Measurements from ENCODE around the gene SFXN5.

Gene SFXN5

DNA sequence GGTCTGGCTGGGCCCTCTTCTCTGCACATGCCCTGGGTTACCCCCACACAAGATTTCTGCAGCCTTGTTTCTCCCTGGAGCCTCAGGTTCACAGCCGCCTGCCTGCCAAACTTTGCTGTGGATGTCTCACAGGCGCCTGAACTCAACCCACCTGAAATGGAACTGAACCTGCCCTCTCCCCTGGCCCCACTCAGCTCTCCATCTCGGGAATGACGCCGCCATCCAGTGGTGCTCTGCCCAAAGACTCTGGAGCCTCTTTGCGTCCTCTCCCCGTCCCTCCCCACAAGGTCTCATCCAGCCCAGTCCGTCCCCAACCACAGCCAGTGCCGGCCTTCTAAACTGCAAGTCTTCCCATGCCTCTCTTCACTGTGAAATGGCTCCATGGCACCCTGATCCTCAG is 125.0 kb downstream of the SFXN5 start:
- in situ Hi-C loops (cut with HindIII; ENCODE audit: low sequenced_read_pairs): no loop called here

DNA sequence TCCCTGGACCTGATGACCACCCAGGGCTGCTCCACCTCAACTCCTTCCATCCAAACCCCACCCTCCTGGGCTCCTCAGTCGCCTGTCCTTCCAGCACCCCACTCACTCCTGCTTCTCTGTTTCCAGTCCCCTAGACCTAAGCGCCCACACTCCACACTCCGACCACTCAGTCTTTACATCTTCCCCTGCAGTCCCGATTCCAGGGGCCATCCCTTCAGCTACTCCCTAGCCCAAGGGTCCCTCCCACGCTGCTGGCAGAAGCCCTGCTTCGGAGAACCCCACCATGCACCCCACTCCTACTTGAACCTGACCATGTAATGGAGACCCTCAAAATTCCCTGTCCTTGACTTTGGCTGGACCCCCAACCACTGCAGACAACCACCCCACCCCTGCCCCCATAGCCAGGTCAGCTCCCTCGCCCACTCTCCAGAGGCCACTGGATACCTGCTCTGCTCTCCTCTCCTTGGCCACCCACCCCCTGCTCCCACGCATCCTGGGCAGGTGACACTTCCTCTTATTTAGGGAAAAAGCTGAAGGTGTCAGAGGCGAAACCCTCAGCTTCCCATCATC is 126.0 kb downstream of the SFXN5 start:
- in situ Hi-C loops (cut with HindIII; ENCODE audit: low sequenced_read_pairs): no loop called here

DNA sequence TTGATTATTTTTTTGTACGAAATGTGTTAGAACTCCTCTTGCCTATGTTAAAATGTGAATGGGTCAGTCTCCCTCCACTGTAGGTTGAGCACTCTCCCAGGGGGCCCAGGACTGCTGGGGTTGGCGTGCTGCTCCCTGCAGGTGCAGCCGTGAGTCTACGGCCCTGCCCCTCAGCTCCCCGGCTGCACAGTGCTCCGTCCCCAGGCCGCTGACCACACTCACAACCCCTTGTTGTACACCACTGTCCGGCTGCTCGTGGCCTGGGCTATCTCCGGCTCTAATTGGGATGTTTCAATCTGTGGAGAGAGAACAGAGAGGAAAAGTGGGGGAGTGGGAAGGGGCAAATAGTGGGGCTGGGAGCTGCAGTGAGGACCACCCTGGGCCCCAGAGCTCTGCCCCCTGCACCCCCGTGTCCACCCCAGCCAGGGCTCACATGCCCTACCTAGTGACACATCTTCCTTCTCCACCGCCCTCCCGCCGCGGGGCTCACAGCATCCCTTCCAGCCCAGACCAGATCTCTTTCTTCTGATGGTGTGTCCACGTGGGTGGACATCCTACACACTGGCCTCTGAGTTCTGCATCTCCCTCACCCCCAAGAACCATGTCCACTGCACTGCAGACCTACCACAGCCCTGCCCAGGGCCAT is 126.6 kb downstream of the SFXN5 start:
- in situ Hi-C loops (cut with HindIII; ENCODE audit: low sequenced_read_pairs): no loop called here

- in situ Hi-C loops (cut with HindIII; ENCODE audit: low sequenced_read_pairs): no loop called here
Observed at GRCh38 chr2:72943540-72944395, 127.7 kb downstream of the SFXN5 start.

DNA sequence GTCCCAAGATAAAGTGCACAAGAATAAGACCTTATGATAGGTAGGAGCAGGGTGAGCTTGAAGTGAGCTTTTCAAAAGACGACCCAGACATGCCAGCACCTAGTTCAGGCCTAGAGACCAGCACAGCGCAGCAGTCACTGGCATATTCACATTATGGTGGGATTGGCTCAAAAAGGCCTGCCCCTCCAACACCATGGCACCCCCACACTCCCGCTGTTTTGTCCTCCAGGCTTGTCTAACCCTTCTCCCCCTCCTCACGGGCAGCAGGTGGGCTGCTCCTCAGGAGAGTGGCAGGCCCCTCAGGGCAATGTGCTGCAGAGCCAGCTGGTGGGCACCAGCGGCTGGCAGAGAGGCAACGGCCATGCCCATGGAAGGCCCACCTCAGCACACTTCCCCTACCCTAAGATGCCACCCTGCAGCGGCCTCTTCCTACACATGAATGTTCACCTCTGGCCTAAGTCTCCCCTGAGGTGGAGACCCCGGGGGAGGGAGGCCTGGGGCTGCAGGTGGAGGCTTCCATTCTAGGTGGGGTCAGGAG is 128.6 kb downstream of the SFXN5 start:
- in situ Hi-C loops (cut with HindIII; ENCODE audit: low sequenced_read_pairs): no loop called here

DNA sequence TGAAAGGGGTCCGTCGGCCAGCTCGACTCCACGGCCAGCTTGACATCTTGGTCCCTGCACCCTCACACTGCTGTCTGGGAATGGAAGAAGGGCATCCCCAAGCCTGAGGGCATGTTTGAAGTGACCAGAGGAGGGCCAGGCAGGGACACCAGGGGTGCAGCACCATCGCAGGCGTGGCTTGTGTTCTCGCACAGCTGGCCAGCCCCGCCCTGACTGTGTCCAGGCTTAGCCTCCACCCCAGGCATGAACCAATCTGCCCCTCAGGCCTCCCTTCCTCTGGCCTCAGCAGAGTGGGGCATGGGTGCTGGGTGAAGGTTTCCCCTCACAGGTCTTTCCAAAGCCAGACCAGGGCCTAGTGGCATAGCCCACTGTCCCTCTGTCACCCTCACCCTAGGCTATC is 129.2 kb downstream of the SFXN5 start:
- in situ Hi-C loops (cut with HindIII; ENCODE audit: low sequenced_read_pairs): no loop called here

DNA sequence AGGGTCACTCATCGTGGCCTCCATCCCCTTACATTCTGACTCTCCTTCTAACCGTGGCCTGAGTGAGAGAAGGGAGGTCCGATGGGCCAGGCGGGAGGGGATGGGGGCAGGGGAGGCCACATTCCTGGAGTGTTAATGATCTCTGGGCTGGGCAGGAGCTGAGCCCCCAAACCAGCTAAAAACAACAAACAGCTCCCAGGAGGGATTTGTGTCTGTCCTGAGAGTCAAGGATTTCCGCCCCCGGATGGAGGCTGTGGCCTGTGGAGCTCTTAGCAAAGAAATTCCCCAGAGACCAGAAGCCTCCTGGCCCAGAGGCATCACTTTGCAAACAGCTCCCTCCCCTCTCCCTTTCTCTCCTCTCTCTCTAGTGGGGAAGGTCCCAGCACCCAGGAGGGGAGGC is 130.7 kb downstream of the SFXN5 start:
- in situ Hi-C loops (cut with HindIII; ENCODE audit: low sequenced_read_pairs): no loop called here

- in situ Hi-C loops (cut with HindIII; ENCODE audit: low sequenced_read_pairs): no loop called here
Observed at GRCh38 chr2:72940361-72940760, 131.2 kb downstream of the SFXN5 start.

DNA sequence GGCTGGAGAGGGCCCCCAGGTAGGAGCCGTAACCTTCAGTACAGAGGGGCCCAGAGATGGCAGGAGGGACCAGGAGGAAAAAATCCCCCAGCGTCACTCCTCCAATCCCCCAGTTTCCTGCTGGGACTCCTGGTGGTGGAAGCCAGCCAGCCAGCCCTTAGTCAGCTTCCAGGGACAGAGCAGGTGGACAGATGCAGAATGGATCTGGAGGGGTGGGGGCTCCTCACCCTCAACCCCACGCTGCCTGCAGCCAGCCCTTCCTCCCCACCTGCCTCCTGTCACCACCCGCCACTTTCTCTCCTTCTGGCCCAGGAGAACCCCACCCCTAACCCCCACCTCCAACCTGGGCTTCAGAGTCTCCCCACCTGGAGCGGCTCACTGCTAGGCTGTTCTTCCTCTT is 133.1 kb downstream of the SFXN5 start:
- in situ Hi-C loops (cut with HindIII; ENCODE audit: low sequenced_read_pairs): no loop called here

DNA sequence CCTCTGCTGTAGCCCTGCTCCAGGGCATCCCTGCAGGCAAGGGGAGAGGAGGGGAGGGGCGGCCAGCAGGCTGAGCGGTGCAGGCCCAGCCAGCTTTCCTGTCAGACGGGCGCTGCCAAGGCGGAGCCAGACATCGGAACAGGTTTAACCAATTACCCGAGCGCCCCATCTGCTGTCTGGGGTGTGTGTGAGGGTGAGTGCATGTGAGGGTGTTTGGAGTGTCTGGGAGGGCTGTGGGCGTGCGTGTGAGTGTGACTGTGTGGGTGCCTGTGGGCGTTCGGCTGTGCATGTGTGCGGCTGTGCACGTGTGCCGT is 134.2 kb downstream of the SFXN5 start:
- in situ Hi-C loops (cut with HindIII; ENCODE audit: low sequenced_read_pairs): no loop called here

- in situ Hi-C loops (cut with HindIII; ENCODE audit: low sequenced_read_pairs): no loop called here
Observed at GRCh38 chr2:72936660-72937355, 134.7 kb downstream of the SFXN5 start.

DNA sequence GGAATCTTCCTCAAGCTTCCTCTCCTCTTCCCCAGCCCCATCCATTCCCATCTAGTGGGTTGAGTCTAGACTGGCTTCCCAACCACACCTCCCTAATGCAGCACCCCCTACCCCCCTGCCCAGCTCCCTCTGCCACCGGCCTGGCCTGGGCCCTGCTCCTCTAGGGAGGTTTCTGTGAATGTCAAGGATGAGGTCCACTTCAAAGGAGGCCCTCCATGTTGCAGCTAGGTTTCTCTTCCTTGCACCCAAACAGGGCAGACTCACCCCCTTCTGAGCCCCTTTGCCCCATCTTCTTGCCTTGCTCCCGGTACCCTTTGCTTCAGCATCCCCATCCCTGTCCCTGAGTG is 135.9 kb downstream of the SFXN5 start:
- in situ Hi-C loops (cut with HindIII; ENCODE audit: low sequenced_read_pairs): no loop called here

GRCh38 chr2:72934683-72935610 is 136.6 kb downstream of the SFXN5 start:
- in situ Hi-C loops (cut with HindIII; ENCODE audit: low sequenced_read_pairs): no loop called here

GRCh38 chr2:72933646-72934151 is 137.8 kb downstream of the SFXN5 start:
- in situ Hi-C loops (cut with HindIII; ENCODE audit: low sequenced_read_pairs): no loop called here

DNA sequence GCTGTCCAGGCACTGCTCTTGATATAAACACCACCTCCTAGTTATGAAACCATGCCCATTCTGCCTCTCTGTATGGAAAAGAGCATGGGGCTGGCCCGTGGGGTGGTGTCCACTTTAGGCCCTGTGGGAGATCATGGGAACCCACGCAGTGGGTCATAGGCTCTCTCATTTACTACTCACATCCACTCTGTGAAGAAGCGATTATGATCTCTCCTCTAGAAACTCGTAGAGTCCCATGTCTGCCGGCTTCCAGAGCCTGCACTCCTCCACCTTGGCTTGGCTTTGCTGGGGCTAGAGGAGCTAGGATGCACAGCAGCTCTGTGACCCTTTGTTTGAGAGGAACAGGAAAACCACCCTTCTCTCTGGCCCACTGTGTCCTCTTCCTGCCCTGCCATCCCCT is 138.3 kb downstream of the SFXN5 start:
- in situ Hi-C loops (cut with HindIII; ENCODE audit: low sequenced_read_pairs): no loop called here

DNA sequence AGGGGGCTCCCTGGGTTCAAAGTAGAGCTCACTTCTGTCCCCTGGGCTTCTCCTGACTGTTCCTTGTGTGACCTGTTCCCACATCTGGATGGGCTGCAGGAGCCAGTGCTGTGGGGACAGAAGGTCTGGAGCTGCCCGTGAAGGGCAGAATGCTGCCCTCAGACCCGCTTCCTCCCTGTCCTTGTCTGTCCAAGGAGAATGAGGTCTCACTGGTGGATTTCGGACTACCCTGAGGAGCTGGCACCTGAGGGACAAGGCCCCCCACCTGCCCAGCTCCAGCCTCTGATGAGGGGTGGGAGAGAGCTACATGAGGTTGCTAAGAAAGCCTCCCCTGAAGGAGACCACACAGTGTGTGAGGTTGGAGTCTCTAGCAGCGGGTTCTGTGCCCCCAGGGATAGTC is 138.7 kb downstream of the SFXN5 start:
- in situ Hi-C loops (cut with HindIII; ENCODE audit: low sequenced_read_pairs): no loop called here

DNA sequence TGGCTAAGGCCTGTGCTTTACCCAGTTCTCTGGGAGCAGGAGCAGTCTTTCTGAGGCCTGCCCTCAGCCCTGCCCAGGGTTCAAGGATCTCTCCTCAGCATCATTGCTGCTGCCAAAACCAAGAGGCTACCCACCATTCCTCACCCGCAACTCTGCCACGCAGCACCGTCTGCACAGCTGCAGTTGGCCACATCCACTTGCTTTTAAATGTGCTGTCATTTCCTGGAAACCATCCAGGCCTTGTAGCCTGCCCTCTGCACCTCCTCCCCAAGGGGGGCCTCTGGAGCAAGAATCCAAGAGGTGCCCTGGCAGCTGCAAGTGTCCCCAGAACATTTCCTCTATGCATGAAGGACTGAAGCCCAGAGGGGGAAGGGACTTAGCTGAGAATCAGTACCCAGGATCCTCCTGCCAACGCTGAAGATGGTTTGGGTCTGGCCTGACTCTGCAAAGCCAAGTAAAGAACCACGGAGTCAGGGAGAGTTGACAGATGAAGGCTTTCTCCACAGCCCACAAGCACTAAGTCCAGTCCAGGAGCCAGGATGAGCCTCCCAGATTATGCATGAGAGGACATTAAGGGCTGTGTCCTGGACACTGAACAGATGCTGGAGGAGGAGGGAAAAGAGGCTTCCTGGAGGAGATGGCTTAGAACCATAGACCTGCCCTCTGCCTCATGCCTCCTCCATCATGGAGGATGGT is 139.3 kb downstream of the SFXN5 start:
- in situ Hi-C loops (cut with HindIII; ENCODE audit: low sequenced_read_pairs): no loop called here

DNA sequence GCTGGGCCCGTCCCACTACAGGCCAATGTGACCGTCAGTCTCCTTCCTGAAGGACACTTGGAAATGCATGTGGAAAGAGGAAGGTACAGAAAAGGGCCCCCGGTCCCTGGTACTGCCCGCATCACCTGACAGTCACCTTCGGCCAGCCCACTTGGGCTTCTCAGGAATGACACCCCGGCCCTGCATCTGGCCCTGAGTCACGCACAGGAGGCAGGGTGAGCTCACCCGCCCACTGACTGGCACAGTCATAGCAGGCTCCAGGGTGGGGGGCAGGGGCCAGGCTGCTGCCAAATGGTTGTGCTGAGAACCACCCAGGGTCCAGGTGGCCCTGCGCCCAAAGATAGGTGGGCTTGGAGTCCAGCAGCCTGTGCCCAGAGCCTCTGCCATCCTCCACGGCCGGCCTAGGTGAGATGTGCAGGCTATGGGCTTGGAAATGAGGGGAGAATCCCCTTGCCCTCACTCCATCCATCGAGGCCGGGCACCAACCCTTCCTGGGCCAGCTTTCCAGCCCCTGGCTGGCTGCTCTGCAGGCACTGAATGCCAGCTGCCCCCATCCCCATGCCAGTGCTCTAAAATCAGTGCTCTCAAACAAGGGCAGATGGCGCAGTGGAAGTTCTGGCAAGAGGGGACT is 140.1 kb downstream of the SFXN5 start:
- in situ Hi-C loops (cut with HindIII; ENCODE audit: low sequenced_read_pairs): no loop called here

- in situ Hi-C loops (cut with HindIII; ENCODE audit: low sequenced_read_pairs): loop anchor here (10.0 kb wide), 1 partner anchor 76 kb away; no protein-coding TSS in a partner anchor
Observed at GRCh38 chr2:72929010-72929409, 142.5 kb downstream of the SFXN5 start.

Data from DLD1 (cell line).